HepG2 (cell line): ENCODE data around the gene CHCHD1. TPM values are rescaled to one million over a fixed set of nuclear protein-coding genes. Genes with fewer than 3 reads are reported as not detected.

ENCODE experiments used
- ARID4A ChIP-seq: sonication (generic); formaldehyde crosslinking; IDR thresholded peaks from 2 replicates; pipeline ENCODE4 v1.5.0; 2020; ENCODE audit warnings: mild to moderate bottlenecking, missing genetic modification reagents, borderline replicate concordance
- CREB1 ChIP-seq, 2 experiments: fragments of 450-650 bp in 1 of 2; IDR thresholded peaks; 2 replicates each; pipeline ENCODE4 v1.6.1; 2016 to 2017; ENCODE audit warnings: control low read depth in 1 of 2, mild to moderate bottlenecking in 1 of 2, missing compliant biosample characterization in 1 of 2, missing genetic modification characterization in 1 of 2
- DNMT3B ChIP-seq: conservative IDR thresholded peaks from 2 replicates; pipeline ENCODE4 v1.6.1; 2016; ENCODE audit warnings: missing biosample characterization, control low read depth
- GATAD1 ChIP-seq: IDR thresholded peaks from 2 replicates; pipeline ENCODE4 v1.6.1; 2016; ENCODE audit warnings: missing genetic modification reagents, missing compliant biosample characterization
- KAT8 ChIP-seq: IDR thresholded peaks from 2 replicates; pipeline ENCODE4 v1.6.1; 2016; ENCODE audit warnings: missing genetic modification reagents, missing compliant biosample characterization
- KDM6A ChIP-seq: IDR thresholded peaks from 2 replicates; pipeline ENCODE4 v1.6.1; 2016; ENCODE audit warnings: low read depth
- PCBP1 ChIP-seq: fragments of 200-400 bp; formaldehyde crosslinking; IDR thresholded peaks from 2 replicates; pipeline ENCODE4 v1.6.1; 2017; ENCODE audit warnings: mild to moderate bottlenecking, low read depth, low read length, borderline replicate concordance
- PHF20 ChIP-seq: sonication (generic); formaldehyde crosslinking; IDR thresholded peaks from 2 replicates; pipeline ENCODE4 v1.5.0; 2020; ENCODE audit warnings: mild to moderate bottlenecking, missing genetic modification reagents
- SCMH1 ChIP-seq: sonication (generic); formaldehyde crosslinking; IDR thresholded peaks from 2 replicates; pipeline ENCODE4 v1.9.0; 2021; ENCODE audit warnings: missing genetic modification reagents, mild to moderate bottlenecking, borderline replicate concordance
- SNAPC2 ChIP-seq: sonication (generic); formaldehyde crosslinking; IDR thresholded peaks from 2 replicates; pipeline ENCODE4 v1.8.1; 2022; ENCODE audit warnings: mild to moderate bottlenecking, missing genetic modification reagents
- TCF7 ChIP-seq: sonication (generic); IDR thresholded peaks from 2 replicates; pipeline ENCODE4 v1.6.1; 2016; ENCODE audit warnings: antibody characterized with exemption, low read depth
- TERF1 ChIP-seq: sonication (generic); formaldehyde crosslinking; IDR thresholded peaks from 2 replicates; pipeline ENCODE4 v1.8.0; 2022; ENCODE audit warnings: mild to moderate bottlenecking, missing genetic modification reagents, moderate library complexity
- ZBTB2 ChIP-seq: sonication (generic); formaldehyde crosslinking; IDR thresholded peaks from 2 replicates; pipeline ENCODE4 v1.8.0; 2022; ENCODE audit warnings: low read depth, missing genetic modification reagents
- ZBTB37 ChIP-seq: sonication (generic); formaldehyde crosslinking; IDR thresholded peaks from 2 replicates; pipeline ENCODE4 v1.4.0; 2020; ENCODE audit warnings: mild to moderate bottlenecking, missing genetic modification reagents
- ZFY ChIP-seq: sonication (generic); formaldehyde crosslinking; IDR thresholded peaks from 2 replicates; pipeline ENCODE4 v1.4.0; 2020; ENCODE audit warnings: missing genetic modification reagents
- ZNF382 ChIP-seq: sonication (generic); formaldehyde crosslinking; IDR thresholded peaks from 2 replicates; pipeline ENCODE4 v1.5.0; 2020; ENCODE audit warnings: missing genetic modification reagents, mild to moderate bottlenecking, borderline replicate concordance
- ZNF749 ChIP-seq: sonication (generic); formaldehyde crosslinking; IDR thresholded peaks from 2 replicates; pipeline ENCODE4 v1.8.0; 2022; ENCODE audit warnings: mild to moderate bottlenecking, missing genetic modification reagents, moderate library complexity, borderline replicate concordance
- ZNF773 ChIP-seq: sonication (generic); formaldehyde crosslinking; IDR thresholded peaks from 2 replicates; pipeline ENCODE4 v1.4.0; 2020; ENCODE audit warnings: missing genetic modification reagents, borderline replicate concordance
- ZSCAN5A ChIP-seq: sonication (generic); formaldehyde crosslinking; IDR thresholded peaks from 2 replicates; pipeline ENCODE4 v1.8.0; 2022; ENCODE audit warnings: mild to moderate bottlenecking, missing genetic modification reagents, borderline replicate concordance
- polyA plus RNA-seq, 8 experiments: library from polyadenylated mRNA; depleted of rRNA in 3 of 8; stranded (reverse) in 7 of 8; unstranded in 1 of 8; fragments of >200 nt; fragmentation: Illumina TruSeq in 4 of 8; extraction: Trizol in 4 of 8; gene quantifications; 2 replicates each; pipeline versions ENCODE4 v1.2.1 to v1.2.3, GENCODE V29; 2011 to 2016; ENCODE audit warnings: low read depth in 4 of 8, missing spikeins in 1 of 8, mixed read lengths in 1 of 8; ENCODE audit not compliant: insufficient read depth in 1 of 8
- total RNA-seq, 5 experiments: library from RNA; depleted of rRNA; stranded (reverse); fragments of >200 nt; fragmentation: Illumina TruSeq; extraction: Trizol; gene quantifications; 2 replicates each; pipeline ENCODE4 v1.2.3, GENCODE V29; 2016; ENCODE audit warnings: low read depth in 1 of 5

CHCHD1 gene
- total and polyA plus RNA-seq, 2 of the 13 experiments (the other 11 are each of a cell fraction or from before 2014, with no cell fraction given), result 36.9 to 71.2 TPM

GRCh38 chr10:73785721-73786511 lies 4.1 kb downstream of the CHCHD1 start (continued):
- no peak for TF ChIP-seq SCMH1
- no peak for TF ChIP-seq ZBTB37 (CRISPR knock-in tag)
- no peak for TF ChIP-seq PCBP1
- TF ChIP-seq ZFY (CRISPR knock-in tag), result peak; percentile 63
- TF ChIP-seq ZBTB2 (CRISPR knock-in tag), result no peak
- no peak for TF ChIP-seq SNAPC2 (CRISPR knock-in tag)
- TF ChIP-seq PHF20 (CRISPR knock-in tag), result no peak
- no peak for TF ChIP-seq KAT8 (CRISPR knock-in tag)
- TF ChIP-seq ZNF382 (CRISPR knock-in tag), result no peak
- TF ChIP-seq GATAD1 (CRISPR knock-in tag), result no peak
- no peak for TF ChIP-seq ZNF773 (CRISPR knock-in tag)
- TF ChIP-seq DNMT3B, result no peak
- 0 out of 2 replicates have a peak, but pooled peaks have one; percentile 16 for TF ChIP-seq CREB1 (IDR thresholded peaks at IDR 0.05)
- no peak for TF ChIP-seq CREB1 (CRISPR knock-in tag; IDR thresholded peaks at IDR 0.05)
- TF ChIP-seq ARID4A (CRISPR knock-in tag), result no peak; the same call in 1 of the 2 replicates
- TF ChIP-seq TCF7, result no peak
- TF ChIP-seq ZNF749, result peak; percentile 38; the same call in 1 of the 2 replicates
- no peak for TF ChIP-seq TERF1 (CRISPR knock-in tag)
- TF ChIP-seq KDM6A (CRISPR knock-in tag), result no peak
- TF ChIP-seq ZSCAN5A (CRISPR knock-in tag), result no peak
